Heart left ventricle (tissue), 16 donors: ENCODE results near the gene ME1. TPM values are rescaled to one million over a fixed set of nuclear protein-coding genes. Genes with fewer than 3 reads are reported as not detected.
A peak's percentile ranks its signal among the peaks of the same experiment; 100 is the strongest.

ENCODE experiments used
- ATAC-seq, 4 donors: fragments of 200-7000 bp; cut with Tn5 transposase; one replicate each; pipeline ENCODE4 v1.9.1; 2020 to 2022; ENCODE audit warnings: moderate library complexity in 4 of 4, mild to moderate bottlenecking in 3 of 4, moderate number of reproducible peaks in 1 of 4
- DNase-seq, 5 donors: peaks; one replicate each; pipeline ENCODE4 v3.0.0-alpha.2; 2020
- H3K27ac ChIP-seq, 12 donors: fragments of 200-600 bp; sonication (generic) in 4 of 12; one replicate each; pipeline versions ENCODE4 v1.5.0 to v1.8.0; 2016 to 2022; ENCODE audit warnings: mild to moderate bottlenecking in 2 of 12
- H3K27me3 ChIP-seq, 9 donors: fragments of 200-600 bp; sonication (generic) in 2 of 9; one replicate each; pipeline versions ENCODE4 v1.5.1 to v1.8.0; 2016 to 2022; ENCODE audit warnings: mild to moderate bottlenecking in 3 of 9
- H3K36me3 ChIP-seq, 9 donors: fragments of 200-600 bp; sonication (generic) in 2 of 9; one replicate each; pipeline versions ENCODE4 v1.5.0 to v1.8.0; 2018 to 2022; ENCODE audit warnings: mild to moderate bottlenecking in 2 of 9
- H3K4me1 ChIP-seq, 12 donors: fragments of 200-600 bp; sonication (generic) in 4 of 12; one replicate each; pipeline versions ENCODE4 v1.5.0 to v1.8.0; 2016 to 2022; ENCODE audit warnings: mild to moderate bottlenecking in 3 of 12
- H3K4me3 ChIP-seq, 12 donors: fragments of 200-600 bp; sonication (generic) in 4 of 12; one replicate each; pipeline versions ENCODE4 v1.5.0 to v1.8.0; 2017 to 2022; ENCODE audit warnings: mild to moderate bottlenecking in 9 of 12, moderate library complexity in 4 of 12
- H3K9me3 ChIP-seq, 12 donors: fragments of 200-600 bp; sonication (generic) in 4 of 12; one replicate each; pipeline versions ENCODE4 v1.5.0 to v1.8.0; 2016 to 2022; ENCODE audit warnings: mild to moderate bottlenecking in 1 of 12
- POLR2A ChIP-seq, 2 donors: fragments of 450-650 bp; IDR thresholded peaks; one replicate each; pipeline ENCODE4 v1.6.1; 2017; ENCODE audit warnings: antibody characterized with exemption in 2 of 2, mild to moderate bottlenecking in 2 of 2, moderate library complexity in 2 of 2
- WGBS, 4 donors: extraction: QIAGEN DNeasy Blood & Tissue Kit in 2 of 4; methylation state at CpG; one replicate each; pipeline versions ENCODE4 v1.1.5 to v1.1.7; 2013 to 2018; 5-methylcytosine and 5-hydroxymethylcytosine counted together
- intact Hi-C, 10 donors: fragments of 100-400 bp; cut with DNase I; formaldehyde crosslinking; loops; one replicate each; pipeline versions ENCODE4 v1.11.1 to v1.14.2; 2022
- polyA plus RNA-seq, 2 donors: library from polyadenylated mRNA; stranded (reverse); fragments of 200-250 nt; gene quantifications; one replicate each; pipeline ENCODE4 v1.2.3, GENCODE V29; 2013
- total RNA-seq, 9 donors: library from RNA; depleted of rRNA in 2 of 9; stranded (reverse); fragments of >200 nt in 2 of 9; fragmentation: NEBNext Ultra II Directional in 3 of 9; extraction: Animal tissue kit (Norgen Biotek cat#: 25700) in 3 of 9; gene quantifications; one replicate each; pipeline versions ENCODE4 v1.1.0 to v1.2.4, GENCODE V29; 2016 to 2023
- TF ChIP-seq, protein P1 (sequence below), 12 donors: fragments of 200-600 bp; sonication (generic) in 4 of 12; IDR thresholded peaks; one replicate each; pipeline versions ENCODE4 v1.5.0 to v1.8.0; 2018 to 2022; ENCODE audit warnings: antibody characterized with exemption in 12 of 12, mild to moderate bottlenecking in 5 of 12
- donor health status: ischemic (EF 13 %, LVEDD 7.1; RV severe dilation, severe dysfunction).
- donor health status: healthy with polysubstance abuse.
- donor health status: DM: no; HTN: yes; CAD: no.
- donor health status: DM: no; HTN: no; CAD: no.
- donor health status: ischemic (EF 25% LVEDD 6.9; RV normal size, moderate dysfunction).
- donor health status: ischemic (EF 25% LVEDD 5.7; RV mildly dilated, moderate dysfunction).
- donor health status: healthy.
- donor health status: DM: yes; HTN: yes; CAD: no.
- donor health status: ischemic (EF 35%, LVEDD 5.7; RV mildly dilated, moderate dysfunction).
- donor health status: nonischemic (EF 11% LVEDD 7.7; RV severe dilation, severe dysfunction).
- donor health status: DM: yes; HTN: yes; CAD: no.
- donor health status: PGD.
- donor health status: ischemic (EF 29% LVEDD 5.4; RV normal size, mild dysfunction).
- donor health status: nonischemic (EF 23%, LVEDD 6.1; RV moderate dilation, normal function).

The ME1 gene
- total and polyA plus RNA-seq, 11 donors, result 7.0 to 28.5 (median 18.1) TPM

DNA sequence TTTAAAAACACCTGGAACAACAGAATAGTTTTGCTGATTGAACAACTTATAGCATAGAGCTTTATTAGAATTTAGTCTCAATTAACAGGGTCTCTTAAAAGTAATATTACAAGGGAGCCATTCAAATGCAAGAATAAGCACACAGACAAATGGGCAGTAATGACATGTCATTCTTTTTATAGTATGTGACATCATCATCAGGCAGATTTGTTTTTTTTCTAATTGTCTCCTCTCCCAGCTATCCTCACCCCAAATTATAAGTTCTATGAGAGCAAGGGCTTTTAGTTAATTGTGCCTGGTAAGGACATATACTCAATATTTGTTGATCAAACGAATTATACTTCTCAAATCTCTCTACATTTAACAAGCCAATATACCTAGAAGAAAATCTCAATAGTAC is 248.7 kb downstream of the ME1 start:
- WGBS, 4 donors, result 87 to 90% (median 89%) methylated on average over 1 of the region's 1 CpG
- no peak overlapping the region for H3K4me3 ChIP-seq
- no peak for DNase-seq
- peaks cover 0 to 98% (median 88%) of the 10 kb centered on the region in 9 donors for H3K36me3 ChIP-seq
- H3K9me3 ChIP-seq, result no peaks in the 10 kb centered on the region
- intact Hi-C loops, result no loop called here
- no peaks in the 10 kb centered on the region for H3K27me3 ChIP-seq
- peaks cover 0 to 16% (median 0%) of the 10 kb centered on the region in 12 donors for H3K4me1 ChIP-seq
- H3K27ac ChIP-seq, result peak overlapping the region in 1 of 12 donors; percentile 63
- no peak for TF ChIP-seq POLR2A (IDR thresholded peaks at IDR 0.05)
- TF ChIP-seq, protein P1, sequence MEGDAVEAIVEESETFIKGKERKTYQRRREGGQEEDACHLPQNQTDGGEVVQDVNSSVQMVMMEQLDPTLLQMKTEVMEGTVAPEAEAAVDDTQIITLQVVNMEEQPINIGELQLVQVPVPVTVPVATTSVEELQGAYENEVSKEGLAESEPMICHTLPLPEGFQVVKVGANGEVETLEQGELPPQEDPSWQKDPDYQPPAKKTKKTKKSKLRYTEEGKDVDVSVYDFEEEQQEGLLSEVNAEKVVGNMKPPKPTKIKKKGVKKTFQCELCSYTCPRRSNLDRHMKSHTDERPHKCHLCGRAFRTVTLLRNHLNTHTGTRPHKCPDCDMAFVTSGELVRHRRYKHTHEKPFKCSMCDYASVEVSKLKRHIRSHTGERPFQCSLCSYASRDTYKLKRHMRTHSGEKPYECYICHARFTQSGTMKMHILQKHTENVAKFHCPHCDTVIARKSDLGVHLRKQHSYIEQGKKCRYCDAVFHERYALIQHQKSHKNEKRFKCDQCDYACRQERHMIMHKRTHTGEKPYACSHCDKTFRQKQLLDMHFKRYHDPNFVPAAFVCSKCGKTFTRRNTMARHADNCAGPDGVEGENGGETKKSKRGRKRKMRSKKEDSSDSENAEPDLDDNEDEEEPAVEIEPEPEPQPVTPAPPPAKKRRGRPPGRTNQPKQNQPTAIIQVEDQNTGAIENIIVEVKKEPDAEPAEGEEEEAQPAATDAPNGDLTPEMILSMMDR (IDR thresholded peaks at IDR 0.05), result no peak
- ATAC-seq, result peak in 1 of 4 donors; percentile 27

DNA sequence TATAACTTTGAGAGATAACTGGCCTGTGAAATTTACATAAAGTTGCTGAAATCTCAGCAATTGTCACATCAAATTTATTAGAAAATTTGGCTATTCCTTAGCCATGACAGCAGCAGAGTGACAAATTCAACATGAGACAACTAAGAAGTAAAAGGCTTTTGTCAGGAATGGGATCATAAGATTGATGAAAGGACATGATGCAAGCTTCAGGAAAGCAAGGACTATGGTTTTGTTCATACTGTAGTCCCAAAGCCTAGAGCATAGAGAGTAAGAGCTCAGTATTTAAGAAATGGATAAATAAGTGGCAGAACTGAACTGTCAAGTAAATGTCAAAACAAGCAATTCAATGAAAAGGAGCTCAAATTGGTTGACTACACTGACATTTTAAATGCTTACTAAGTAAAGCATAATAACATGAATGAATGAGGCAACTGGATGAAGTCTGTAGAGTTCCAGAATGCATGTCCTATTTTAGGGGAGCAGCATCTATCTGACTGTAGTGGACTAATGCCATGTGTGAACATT is 250.4 kb downstream of the ME1 start:
- no peak for DNase-seq
- H3K4me3 ChIP-seq, result no peak overlapping the region
- no peaks in the 10 kb centered on the region for H3K27me3 ChIP-seq
- peaks cover 0 to 16% (median 0%) of the 10 kb centered on the region in 12 donors for H3K4me1 ChIP-seq
- intact Hi-C loops, result no loop called here
- peaks cover 0 to 98% (median 88%) of the 10 kb centered on the region in 9 donors for H3K36me3 ChIP-seq
- H3K27ac ChIP-seq, result no peak overlapping the region
- TF ChIP-seq POLR2A (IDR thresholded peaks at IDR 0.05), result no peak
- TF ChIP-seq, protein P1 (IDR thresholded peaks at IDR 0.05), result no peak
- no peaks in the 10 kb centered on the region for H3K9me3 ChIP-seq
- no peak for ATAC-seq

- Histone ChIP-seq H3K27ac (no peak overlapping the region), H3K4me1 (peaks cover 0 to 4% (median 0%) of the 10 kb centered on the region in 12 donors), H3K4me3 (no peak overlapping the region), H3K9me3 (no peaks in the 10 kb centered on the region), H3K36me3 (peaks cover 0 to 100% (median 98%) of the 10 kb centered on the region in 9 donors), H3K27me3 (no peaks in the 10 kb centered on the region)
- intact Hi-C loops, result no loop called here
- TF ChIP-seq, protein P1 (IDR thresholded peaks at IDR 0.05), result no peak
- TF ChIP-seq POLR2A (IDR thresholded peaks at IDR 0.05), result no peak
- DNase-seq (no peak), ATAC-seq (no peak)
- WGBS, 4 donors, result 85 to 92% (median 89%) methylated on average over 4 of the region's 4 CpGs
Measured at GRCh38 chr6:83176246-83176645, 254.6 kb downstream of the ME1 start.

DNA sequence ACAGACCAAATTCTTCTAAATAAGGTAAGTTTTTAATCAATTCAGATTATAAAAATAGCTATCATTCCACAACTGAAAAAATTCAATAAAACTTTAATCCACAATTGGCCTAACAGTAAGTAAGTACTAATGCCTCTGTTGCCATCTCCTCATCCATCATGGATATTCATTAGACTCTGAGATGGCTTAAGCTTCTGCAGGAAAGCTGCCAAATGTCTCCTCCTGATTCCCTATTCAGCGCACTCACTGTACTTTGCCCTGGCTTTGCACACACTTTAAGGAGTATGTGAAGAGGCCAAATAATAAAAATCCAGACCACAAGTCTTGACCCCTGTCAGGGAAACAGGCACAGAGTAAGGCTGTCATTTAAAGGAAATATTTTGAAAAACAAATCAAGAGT is 261.3 kb downstream of the ME1 start:
- no peaks in the 10 kb centered on the region for H3K9me3 ChIP-seq
- intact Hi-C loops, result loop anchor here in 1 of 10 donors (5.0 kb wide), 1 partner anchor 37 kb away; no protein-coding TSS in a partner anchor
- H3K27ac ChIP-seq, result no peak overlapping the region
- H3K36me3 ChIP-seq, result peaks cover 3 to 100% (median 100%) of the 10 kb centered on the region in 9 donors
- DNase-seq (no peak), ATAC-seq (no peak)
- WGBS, 4 donors, result 84 to 97% (median 93%) methylated on average over 1 of the region's 1 CpG
- TF ChIP-seq, protein P1 (IDR thresholded peaks at IDR 0.05), result no peak
- TF ChIP-seq POLR2A (IDR thresholded peaks at IDR 0.05), result no peak
- no peaks in the 10 kb centered on the region for H3K27me3 ChIP-seq
- H3K4me1 ChIP-seq, result no peaks in the 10 kb centered on the region
- H3K4me3 ChIP-seq, result no peak overlapping the region
